K562 (cell line): ENCODE measurements around the gene KNTC1. TPM values are rescaled to one million over a fixed set of nuclear protein-coding genes. Genes with fewer than 3 reads are reported as not detected.

Experiments used
- ATAC-seq: fragments of 200-7000 bp; cut with Tn5 transposase; 3 replicates; pipeline ENCODE4 v1.9.1; 2020; ENCODE audit warnings: moderate library complexity
- BruUV-seq: library from RNA; stranded (reverse); fragments of 400-500 nt; replicated peaks from 2 replicates; lab custom pipeline; 2021; lab: Mats Ljungman, UMichigan
- CTCF ChIA-PET: fragments of 300-600 bp; formaldehyde crosslinking; extraction: SDS; loops from one replicate; lab custom pipeline; 2021; ENCODE audit warnings: low intra/inter-chr PET ratio; lab: Yijun Ruan, JAX
- POLR2A ChIA-PET: fragments of 300-600, 350-650 bp; sonication (Branson Sonifier 250); formaldehyde crosslinking; extraction: SDS; loops from one replicate; lab custom pipeline; 2021; ENCODE audit warnings: antibody characterized with exemption, inconsistent platforms; lab: Yijun Ruan, JAX
- DNase-seq, 4 experiments: peaks; one replicate each; pipeline versions ENCODE4 v3.0.0 to v3.0.0-alpha.2; 2011 to 2018; ENCODE audit warnings: low spot score in 3 of 4, mixed read lengths in 3 of 4; ENCODE audit errors: extremely low read depth in 1 of 4
- FAIRE-seq: peaks from 2 replicates; lab custom pipeline; 2011; peaks lifted over from hg19 to GRCh38; lab: Jason Lieb, UNC
- H2AFZ ChIP-seq: 2 replicates; pipeline ENCODE4 v1.6.0; 2011; ENCODE audit warnings: low read depth, low read length, control low read depth, inconsistent platforms
- H3K27ac ChIP-seq: fragments of 200-600 bp; 3 replicates; pipeline ENCODE4 v1.8.0; 2011; ENCODE audit warnings: low read depth, mild to moderate bottlenecking, control low read depth, inconsistent platforms, low read length, moderate library complexity, mixed read lengths; ENCODE audit errors: extremely low read depth
- H3K27me3 ChIP-seq, 2 experiments: fragments of 300-600 bp in 1 of 2; 2 replicates in 1 of 2; 3 replicates in 1 of 2; pipeline versions ENCODE4 v1.6.0 to v1.8.0; 2011; ENCODE audit warnings: inconsistent platforms in 2 of 2, low read length in 2 of 2, mild to moderate bottlenecking in 1 of 2, mixed read lengths in 1 of 2, moderate library complexity in 1 of 2; ENCODE audit not compliant: control insufficient read depth in 2 of 2, insufficient read depth in 2 of 2
- H3K36me3 ChIP-seq: fragments of 300-600 bp; 3 replicates; pipeline ENCODE4 v1.8.0; 2011; ENCODE audit warnings: mild to moderate bottlenecking, low read length, inconsistent platforms; ENCODE audit not compliant: control insufficient read depth, insufficient read depth
- H3K4me1 ChIP-seq, 2 experiments: fragments of 200-600 bp in 1 of 2; replicated peaks in 1 of 2; 2 replicates in 1 of 2; 3 replicates in 1 of 2; pipeline versions ENCODE4 v1.5.1 to v1.8.0; 2011; ENCODE audit warnings: inconsistent platforms in 2 of 2, low read length in 2 of 2, mild to moderate bottlenecking in 1 of 2, mixed read lengths in 1 of 2, moderate library complexity in 1 of 2; ENCODE audit not compliant: control insufficient read depth in 2 of 2, insufficient read depth in 2 of 2
- H3K4me2 ChIP-seq: 2 replicates; pipeline ENCODE4 v1.6.1; 2011; ENCODE audit warnings: low read length, control low read depth, inconsistent platforms, mixed read lengths; ENCODE audit not compliant: insufficient read depth
- H3K4me3 ChIP-seq: fragments of 200-600 bp; sonication (generic), shearing (Covaris generic); 2 replicates; pipeline ENCODE4 v1.5.1; 2016; ENCODE audit warnings: control low read depth, inconsistent platforms
- H3K79me2 ChIP-seq: fragments of 200-600 bp; 3 replicates; pipeline ENCODE4 v1.8.0; 2011; ENCODE audit warnings: low read length, inconsistent platforms; ENCODE audit not compliant: control insufficient read depth, insufficient read depth
- H3K9ac ChIP-seq, 2 experiments: 2 replicates each; pipeline versions ENCODE4 v1.6.0 to v1.6.1; 2011; ENCODE audit warnings: low read depth in 2 of 2, low read length in 2 of 2, control low read depth in 1 of 2, inconsistent platforms in 1 of 2, mild to moderate bottlenecking in 1 of 2, mixed read lengths in 1 of 2; ENCODE audit not compliant: insufficient read depth in 1 of 2
- H3K9me1 ChIP-seq: one replicate; pipeline ENCODE4 v1.6.0; 2011; ENCODE audit warnings: inconsistent platforms, mild to moderate bottlenecking, low read length, moderate library complexity; ENCODE audit not compliant: control insufficient read depth, insufficient read depth
- H3K9me3 ChIP-seq: replicated peaks from 2 replicates; pipeline ENCODE4 v1.5.1; 2011; ENCODE audit warnings: low read depth, low read length, inconsistent platforms; ENCODE audit not compliant: control insufficient read depth, insufficient read depth
- H4K20me1 ChIP-seq: replicated peaks from 2 replicates; pipeline ENCODE4 v1.6.1; 2011; ENCODE audit warnings: low read length, inconsistent platforms, mixed read lengths; ENCODE audit not compliant: control insufficient read depth, insufficient read depth
- ETV1 ChIP-seq: fragments of 450-650 bp; conservative IDR thresholded peaks from 2 replicates; pipeline ENCODE4 v1.6.1; 2016; ENCODE audit warnings: missing genetic modification characterization, control low read depth, low read depth, missing compliant biosample characterization
- ILK ChIP-seq: fragments of 450-650 bp; IDR thresholded peaks from 2 replicates; pipeline ENCODE4 v1.6.1; 2016; ENCODE audit warnings: missing genetic modification characterization, low read depth, mild to moderate bottlenecking, missing compliant biosample characterization, moderate library complexity, borderline replicate concordance
- LEF1 ChIP-seq: fragments of 450-650 bp; IDR thresholded peaks from 2 replicates; pipeline ENCODE4 v1.6.1; 2016; ENCODE audit warnings: mild to moderate bottlenecking
- RUNX1 ChIP-seq: sonication (generic); IDR thresholded peaks from 2 replicates; pipeline ENCODE4 v1.6.1; 2016; ENCODE audit warnings: antibody characterized with exemption, low read depth
- SMARCB1 ChIP-seq: IDR thresholded peaks from 2 replicates; pipeline ENCODE4 v1.6.1; 2011; ENCODE audit warnings: improper control_type of control experiment, low read depth; ENCODE audit not compliant: insufficient read length
- ZBTB1 ChIP-seq: sonication (generic); formaldehyde crosslinking; IDR thresholded peaks from 2 replicates; pipeline ENCODE4 v1.8.1; 2023; ENCODE audit warnings: missing genetic modification reagents, low read depth, mild to moderate bottlenecking, borderline replicate concordance
- ZNF445 ChIP-seq: fragments of 250-450 bp; sonication (Bioruptor Pico); IDR thresholded peaks from 2 replicates; pipeline ENCODE4 v1.4.0; 2020; ENCODE audit warnings: low read depth, mild to moderate bottlenecking, moderate library complexity
- ZNF699 ChIP-seq: fragments of 250-450 bp; sonication (Bioruptor Pico); IDR thresholded peaks from 2 replicates; pipeline ENCODE4 v1.8.0; 2021; ENCODE audit warnings: mild to moderate bottlenecking, moderate library complexity; ENCODE audit not compliant: insufficient replicate concordance
- WGBS: fragments of 100-300 bp; shearing (Covaris generic); methylation state at CpG from one replicate; pipeline ENCODE4 v1.1.6; 2016; ENCODE audit warnings: low coverage, mixed read lengths; ENCODE audit not compliant: insufficient coverage; ENCODE audit errors: missing lambda C conversion rate; 5-methylcytosine and 5-hydroxymethylcytosine counted together
- in situ Hi-C: fragments of 300-500 bp; cut with MboI; formaldehyde crosslinking; loops from 4 replicates; pipeline ENCODE4 v1.15.0; 2018; ENCODE audit warnings: inconsistent platforms, mixed read lengths
- intact Hi-C: fragments of 100-400 bp; cut with micrococcal nuclease; formaldehyde crosslinking; loops from 2 replicates; pipeline ENCODE4 v1.14.2; 2022
- polyA plus RNA-seq, 8 experiments: library from polyadenylated mRNA; depleted of rRNA in 4 of 8; stranded (reverse) in 5 of 8; unstranded in 3 of 8; fragments of >200 nt; fragmentation: Nextera tagmentation in 2 of 8; fragmentation: Illumina TruSeq in 1 of 8; extraction: Ambion mirVana in 2 of 8; extraction: Trizol in 1 of 8; gene quantifications; 2 replicates each; pipeline versions ENCODE4 v1.2.1 to v1.2.3, GENCODE V29; 2011 to 2014; ENCODE audit warnings: inconsistent platforms in 1 of 8, missing spikeins in 1 of 8
- total RNA-seq, 7 experiments: library from RNA; depleted of rRNA in 6 of 7; stranded (reverse); fragments of >200 nt in 6 of 7; fragmentation: Illumina TruSeq in 2 of 7; extraction: Trizol in 2 of 7; gene quantifications; 2 replicates each; pipeline versions ENCODE4 v1.2.1 to v1.2.3, GENCODE V29; 2011 to 2021; ENCODE audit warnings: low replicate concordance in 1 of 7

Gene KNTC1
- total and polyA plus RNA-seq, 9 of the 15 experiments (the other 6 are each of a cell fraction or from before 2014, with no cell fraction given): 38.9 to 135 (median 99.6) TPM

DNA sequence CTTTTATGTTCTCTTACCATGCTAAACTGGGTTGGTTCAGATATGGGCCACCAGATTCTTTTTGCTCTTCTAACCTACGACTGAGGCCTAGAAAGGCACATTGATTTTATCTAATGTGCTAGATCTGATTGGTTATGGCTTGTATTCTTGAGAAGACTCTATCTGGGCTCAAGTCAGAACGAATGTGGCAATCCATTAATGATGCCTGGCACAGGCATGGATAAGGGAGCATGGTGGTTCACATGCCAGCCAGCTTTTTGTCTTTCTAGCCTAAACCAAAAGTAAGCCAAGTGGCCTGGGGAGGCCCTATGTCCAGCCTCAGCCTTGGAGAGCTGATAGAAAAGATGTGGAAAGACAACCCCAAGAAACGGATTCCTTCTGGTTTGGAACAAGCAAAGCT, 82.7 kb downstream of the KNTC1 start:
- ChIA-PET CTCF (no interaction called here), POLR2A (interaction anchor here (1.0 to 1.3 kb wide), 2 partner anchors 17 to 41 kb away, joined by 4 to 7 read pairs; no protein-coding TSS in a partner anchor)
- WGBS: 83% methylated on average over 3 of the region's 3 CpGs
- DNase-seq (no peak), FAIRE-seq (no peak), ATAC-seq (no peak)
- no peak overlapping the region for H3K27ac ChIP-seq
- H2AFZ ChIP-seq: no peak overlapping the region
- H3K27me3 ChIP-seq: no peaks in the 10 kb centered on the region
- H3K36me3 ChIP-seq: peaks cover 85% of the 10 kb centered on the region
- TF ChIP-seq ZBTB1 (CRISPR knock-in tag) (no peak), LEF1 (no peak), SMARCB1 (no peak), ZNF445 (CRISPR knock-in tag) (no peak), RUNX1 (no peak), ZNF699 (CRISPR knock-in tag) (no peak), ILK (tag) (no peak), ETV1 (no peak)
- H3K4me3 ChIP-seq: no peak overlapping the region
- BruUV-seq: no TSS peak
- no peaks in the 10 kb centered on the region for H3K79me2 ChIP-seq
- no peaks in the 10 kb centered on the region for H3K4me1 ChIP-seq
- H3K9ac ChIP-seq: no peak overlapping the region
- no peaks in the 10 kb centered on the region for H3K9me3 ChIP-seq
- in situ Hi-C loops: no loop called here
- H3K9me1 ChIP-seq: no peaks in the 10 kb centered on the region
- H3K4me2 ChIP-seq: no peak overlapping the region
- intact Hi-C loops: no loop called here
- H4K20me1 ChIP-seq: no peaks in the 10 kb centered on the region; the same call in 1 of the 2 replicates
